IMR-90 (cell line): ENCODE data around the gene AHNAK2. TPM values are rescaled to one million over a fixed set of nuclear protein-coding genes. Genes with fewer than 3 reads are reported as not detected.

Source experiments
- ATAC-seq: fragments of 200-7000 bp; cut with Tn5 transposase; 2 replicates; pipeline ENCODE4 v1.9.1; 2020; ENCODE audit warnings: low read depth, mild to moderate bottlenecking, moderate library complexity
- BruUV-seq: library from RNA; stranded (reverse); fragments of 400-500 nt; replicated peaks from 2 replicates; lab custom pipeline; 2021; lab: Mats Ljungman, UMichigan
- CTCF ChIA-PET: fragments of 300-600 bp; formaldehyde crosslinking; extraction: SDS; loops from one replicate; lab custom pipeline; 2021; ENCODE audit warnings: antibody characterized with exemption; lab: Yijun Ruan, JAX
- POLR2A ChIA-PET: fragments of 300-600 bp; sonication (Branson Sonifier 250); formaldehyde crosslinking; loops from one replicate; lab custom pipeline; 2022; ENCODE audit warnings: antibody characterized with exemption; ENCODE audit not compliant: unreplicated experiment; lab: Charles Lee
- DNase-seq: peaks from one replicate; pipeline ENCODE4 v3.0.0; 2013
- H2AFZ ChIP-seq: replicated peaks from 2 replicates; pipeline ENCODE3; 2013; ENCODE audit warnings: low read length, mild to moderate bottlenecking; ENCODE audit not compliant: poor library complexity
- H2AK5ac ChIP-seq: 2 replicates; pipeline ENCODE4 v1.6.1; 2013; ENCODE audit warnings: low read depth, low read length, inconsistent platforms
- H2AK9ac ChIP-seq: replicated peaks from 2 replicates; pipeline ENCODE3; 2013; ENCODE audit warnings: mild to moderate bottlenecking, low read depth, low read length, moderate library complexity; ENCODE audit not compliant: poor library complexity
- H2BK120ac ChIP-seq: 2 replicates; pipeline ENCODE4 v1.6.1; 2013; ENCODE audit warnings: low read depth, low read length, inconsistent platforms
- H2BK15ac ChIP-seq: 3 replicates; pipeline ENCODE4 v1.6.1; 2013; ENCODE audit warnings: low read depth, low read length, inconsistent platforms
- H2BK20ac ChIP-seq: 2 replicates; pipeline ENCODE4 v1.6.1; 2013; ENCODE audit warnings: low read depth, mild to moderate bottlenecking, inconsistent platforms, low read length, moderate library complexity
- H2BK5ac ChIP-seq: 2 replicates; pipeline ENCODE4 v1.6.1; 2013; ENCODE audit warnings: mild to moderate bottlenecking, low read depth, low read length, inconsistent platforms; ENCODE audit not compliant: poor library complexity, severe bottlenecking
- H3K14ac ChIP-seq: replicated peaks from 2 replicates; pipeline ENCODE4 v1.6.1; 2013; ENCODE audit warnings: low read depth, low read length, inconsistent platforms
- H3K18ac ChIP-seq: 2 replicates; pipeline ENCODE4 v1.6.1; 2013; ENCODE audit warnings: low read depth, low read length, control low read depth
- H3K23ac ChIP-seq: 2 replicates; pipeline ENCODE4 v1.6.1; 2013; ENCODE audit warnings: low read depth, low read length, inconsistent platforms
- H3K27ac ChIP-seq: 2 replicates; pipeline ENCODE4 v1.5.1; 2013; ENCODE audit warnings: mild to moderate bottlenecking, control low read depth, low read length; ENCODE audit not compliant: insufficient read depth
- H3K27me3 ChIP-seq: 2 replicates; pipeline ENCODE4 v1.6.1; 2013; ENCODE audit warnings: low read length; ENCODE audit not compliant: control insufficient read depth, insufficient read depth
- H3K36me3 ChIP-seq: 2 replicates; pipeline ENCODE4 v1.6.1; 2013; ENCODE audit warnings: low read length, mixed read lengths; ENCODE audit not compliant: control insufficient read depth, insufficient read depth
- H3K4ac ChIP-seq: 2 replicates; pipeline ENCODE4 v1.6.1; 2013; ENCODE audit warnings: low read depth, low read length, inconsistent platforms
- H3K4me1 ChIP-seq: 2 replicates; pipeline ENCODE4 v1.6.1; 2013; ENCODE audit warnings: low read length, mixed read lengths; ENCODE audit not compliant: control insufficient read depth, insufficient read depth
- H3K4me2 ChIP-seq: 2 replicates; pipeline ENCODE4 v1.6.1; 2013; ENCODE audit warnings: low read depth, mild to moderate bottlenecking, control low read depth, low read length, moderate library complexity
- H3K4me3 ChIP-seq: 2 replicates; pipeline ENCODE4 v1.5.1; 2013; ENCODE audit warnings: low read depth, mild to moderate bottlenecking, control low read depth, low read length, moderate library complexity; ENCODE audit not compliant: insufficient read depth
- H3K56ac ChIP-seq: 2 replicates; pipeline ENCODE4 v1.6.1; 2013; ENCODE audit warnings: low read length, inconsistent platforms; ENCODE audit not compliant: insufficient read depth; ENCODE audit errors: extremely low read depth
- H3K79me1 ChIP-seq, 2 experiments: 2 replicates each; pipeline ENCODE4 v1.6.1; 2013; ENCODE audit warnings: low read length in 2 of 2, inconsistent platforms in 1 of 2, low read depth in 1 of 2
- H3K9ac ChIP-seq: 2 replicates; pipeline ENCODE4 v1.6.1; 2013; ENCODE audit warnings: low read depth, low read length, control low read depth
- H3K9me1 ChIP-seq: 2 replicates; pipeline ENCODE4 v1.6.1; 2013; ENCODE audit warnings: low read length, inconsistent platforms; ENCODE audit not compliant: insufficient read depth
- H3K9me3 ChIP-seq: 2 replicates; pipeline ENCODE4 v1.6.1; 2013; ENCODE audit warnings: low read length; ENCODE audit not compliant: control insufficient read depth, insufficient read depth
- H4K20me1 ChIP-seq: 2 replicates; pipeline ENCODE4 v1.6.1; 2013; ENCODE audit warnings: low read length, inconsistent platforms; ENCODE audit not compliant: insufficient read depth
- H4K5ac ChIP-seq: 2 replicates; pipeline ENCODE4 v1.6.1; 2013; ENCODE audit warnings: mild to moderate bottlenecking, low read depth, low read length, control low read depth
- H4K8ac ChIP-seq, 2 experiments: 2 replicates each; pipeline ENCODE4 v1.6.1; 2013; ENCODE audit warnings: low read depth in 2 of 2, low read length in 2 of 2, control low read depth in 1 of 2, inconsistent platforms in 1 of 2
- H4K91ac ChIP-seq: 2 replicates; pipeline ENCODE4 v1.6.1; 2013; ENCODE audit warnings: low read depth, low read length, inconsistent platforms; ENCODE audit not compliant: insufficient read depth
- BHLHE40 ChIP-seq: fragments of 150-350 bp; IDR thresholded peaks from 2 replicates; pipeline ENCODE4 v1.6.1; 2016; ENCODE audit warnings: mild to moderate bottlenecking, low read depth, low read length
- CHD1 ChIP-seq: IDR thresholded peaks from 2 replicates; pipeline ENCODE4 v1.6.1; 2012; ENCODE audit warnings: low read depth, low read length, improper control_type of control experiment
- FOS ChIP-seq: fragments of 150-350 bp; IDR thresholded peaks from 2 replicates; pipeline ENCODE4 v1.6.1; 2016; ENCODE audit warnings: low read depth, low read length
- MAZ ChIP-seq: IDR thresholded peaks from 2 replicates; pipeline ENCODE4 v1.6.1; 2012; ENCODE audit warnings: low read depth, mild to moderate bottlenecking, low read length, improper control_type of control experiment, moderate library complexity, borderline replicate concordance
- MXI1 ChIP-seq: IDR thresholded peaks from 2 replicates; pipeline ENCODE4 v1.6.1; 2012; ENCODE audit warnings: low read depth, mild to moderate bottlenecking, low read length, moderate library complexity, borderline replicate concordance
- NFE2L2 ChIP-seq: fragments of 150-350 bp; IDR thresholded peaks from 2 replicates; pipeline ENCODE4 v1.6.1; 2016; ENCODE audit warnings: low read depth, mild to moderate bottlenecking, low read length
- POLR2A ChIP-seq: IDR thresholded peaks from 2 replicates; pipeline ENCODE4 v1.6.1; 2012; ENCODE audit warnings: mild to moderate bottlenecking, low read depth, low read length
- RCOR1 ChIP-seq: IDR thresholded peaks from 2 replicates; pipeline ENCODE4 v1.6.1; 2012; ENCODE audit warnings: mild to moderate bottlenecking, low read length, improper control_type of control experiment; ENCODE audit not compliant: insufficient replicate concordance
- SMC3 ChIP-seq: fragments of 150-350 bp; IDR thresholded peaks from 2 replicates; pipeline ENCODE4 v1.6.1; 2016; ENCODE audit warnings: low read depth, mild to moderate bottlenecking, antibody characterized with exemption, low read length, moderate library complexity
- WGBS, 2 experiments: methylation state at CpG; one replicate each; pipeline versions ENCODE4 v1.1.5 to v1.1.7; 2013; ENCODE audit warnings: missing lambda C conversion rate in 2 of 2; ENCODE audit not compliant: insufficient read length in 1 of 2; ENCODE audit errors: extremely low coverage in 2 of 2; 5-methylcytosine and 5-hydroxymethylcytosine counted together
- dilution Hi-C: fragments of 300-500 bp; cut with HindIII; formaldehyde crosslinking; loops from one replicate; pipeline ENCODE4 v1.14.3; 2018; ENCODE audit warnings: low sequenced_read_pairs; ENCODE audit not compliant: unreplicated experiment
- in situ Hi-C: fragments of 300-500 bp; cut with MboI; formaldehyde crosslinking; loops from 3 replicates; pipeline ENCODE4 v1.14.3; 2019; ENCODE audit warnings: low sequenced_read_pairs, inconsistent platforms, mixed read lengths
- intact Hi-C: fragments of 100-400 bp; cut with micrococcal nuclease; formaldehyde crosslinking; loops from 2 replicates; pipeline ENCODE4 v1.10.0; 2022
- polyA plus RNA-seq, 3 experiments: library from polyadenylated mRNA; depleted of rRNA; stranded (reverse); fragments of >200 nt; gene quantifications; 2 replicates each; pipeline ENCODE4 v1.2.3, GENCODE V29; 2012; ENCODE audit warnings: low replicate concordance in 1 of 3
- total RNA-seq: library from RNA; depleted of rRNA; stranded (reverse); fragments of >200 nt; gene quantifications from 2 replicates; pipeline ENCODE4 v1.2.3, GENCODE V29; 2012
- TF ChIP-seq, protein P1 (sequence below): fragments of 150-350 bp; IDR thresholded peaks from 2 replicates; pipeline ENCODE4 v1.6.1; 2016; ENCODE audit warnings: low read depth, mild to moderate bottlenecking, low read length, moderate library complexity, borderline replicate concordance
- TF ChIP-seq, protein P2 (sequence below): fragments of 150-350 bp; IDR thresholded peaks from 2 replicates; pipeline ENCODE4 v1.6.1; 2017; ENCODE audit warnings: mild to moderate bottlenecking, antibody characterized with exemption, low read length, low read depth

AHNAK2 gene
- total and polyA plus RNA-seq, 2 of the 4 experiments (the other 2 are of a cell fraction): 2.6 to 7.9 TPM

DNA sequence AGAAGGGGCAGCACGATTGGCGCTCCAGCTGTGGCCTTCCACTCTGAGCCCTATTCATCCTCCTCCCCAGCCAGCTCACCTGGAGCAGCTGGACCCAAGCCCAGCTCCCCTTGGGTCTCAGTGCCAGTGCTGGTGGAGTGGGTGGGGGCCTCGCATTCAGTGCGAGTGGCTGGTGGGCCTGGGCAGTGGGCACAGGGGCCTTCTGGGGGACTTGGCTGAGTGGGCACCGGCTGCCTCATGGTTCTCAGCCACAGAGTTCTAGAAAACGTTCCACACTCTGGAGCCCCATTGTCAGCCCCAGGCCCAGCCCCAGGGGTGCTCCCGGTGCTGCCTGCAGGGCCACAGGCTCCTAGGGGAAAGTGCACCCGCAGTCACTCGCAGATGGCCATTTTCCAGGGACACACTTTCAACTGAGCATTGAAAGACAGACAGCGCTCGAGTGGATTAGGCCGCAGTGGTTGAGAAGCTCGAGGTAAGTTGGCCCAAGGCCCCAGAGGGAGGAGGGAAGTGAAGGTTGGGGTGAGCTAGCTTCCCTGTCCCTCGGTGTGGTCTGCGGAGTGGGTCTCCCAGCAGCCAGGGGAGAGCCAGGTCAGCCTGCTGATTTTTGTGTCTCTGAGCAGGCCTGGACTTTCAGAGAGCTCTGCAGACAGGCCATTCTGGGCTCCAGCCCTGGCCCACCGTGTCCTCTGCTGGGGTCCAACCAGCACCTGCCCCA, 11.2 kb upstream of the AHNAK2 start (continued):
- no peak for TF ChIP-seq RCOR1

DNA sequence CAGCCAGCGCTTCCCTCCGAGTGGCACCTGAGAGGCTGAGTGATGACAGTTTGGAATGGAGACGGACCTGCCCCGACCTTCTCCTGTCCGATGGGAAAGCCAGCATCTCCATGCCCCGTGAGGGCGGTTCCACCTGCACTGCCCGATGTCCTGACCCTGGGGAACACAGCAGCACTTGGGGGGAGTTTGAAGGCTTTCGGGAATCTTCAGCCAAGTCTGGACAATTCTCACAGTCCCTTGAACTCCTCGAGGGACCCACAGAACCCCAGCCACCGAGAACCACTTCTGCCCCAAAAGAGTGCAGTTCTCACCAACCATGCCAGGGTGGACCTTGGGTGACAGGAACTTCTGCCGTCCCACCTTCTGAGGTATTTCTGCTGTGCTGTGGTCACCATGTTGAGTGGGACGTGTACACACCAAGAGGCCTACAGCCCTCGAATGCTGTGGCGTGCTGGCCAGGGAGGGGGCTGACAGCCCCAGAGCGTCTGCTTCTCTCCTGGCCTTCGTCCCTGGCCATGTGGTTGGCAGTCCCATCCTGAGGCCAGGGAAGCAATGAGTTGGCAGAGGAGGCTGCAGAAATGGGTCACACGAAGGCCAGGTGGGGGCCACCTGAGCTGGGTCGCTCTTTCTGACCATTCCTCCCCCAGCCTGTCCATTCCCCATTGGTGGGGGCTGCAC, 8.5 kb upstream of the AHNAK2 start:
- dilution Hi-C loops (no loop called here), intact Hi-C loops (no loop called here), in situ Hi-C loops (no loop called here)
- no TSS peak for BruUV-seq
- H2BK120ac ChIP-seq: no peak overlapping the region
- ChIA-PET CTCF (no interaction called here), POLR2A (no interaction called here)
- H2BK5ac ChIP-seq: no peak overlapping the region
- no peak overlapping the region for H3K56ac ChIP-seq
- H3K9me3 ChIP-seq: no peaks in the 10 kb centered on the region
- H4K5ac ChIP-seq: no peak overlapping the region
- H2AK9ac ChIP-seq: peak overlapping the region; percentile 93
- peaks cover under 1% of the 10 kb centered on the region; the same call in 1 of the 2 replicates for H3K36me3 ChIP-seq
- H3K18ac ChIP-seq: no peak overlapping the region
- no CpG with 5 or more reads among the region's 19 CpGs for WGBS, 2 experiments
- no peak overlapping the region for H3K9ac ChIP-seq
- H3K9me1 ChIP-seq: 0 out of 2 replicates have a peak, but pooled peaks cover 2% of the 10 kb centered on the region
- no peak overlapping the region; the same call in 1 of the 2 replicates for H3K4ac ChIP-seq
- no peak overlapping the region for H3K14ac ChIP-seq
- ATAC-seq (no peak), DNase-seq (no peak)
- no peak overlapping the region for H2BK20ac ChIP-seq
- peaks cover 4% of the 10 kb centered on the region; the same call in 1 of the 2 replicates for H4K20me1 ChIP-seq
- peak overlapping the region; percentile 71 for H3K4me3 ChIP-seq
- 0 out of 2 replicates have a peak overlapping the region, but pooled peaks have one; percentile 9 for H3K23ac ChIP-seq
- no peak overlapping the region for H4K91ac ChIP-seq
- no peak overlapping the region for H4K8ac ChIP-seq
- H2BK15ac ChIP-seq: no peak overlapping the region
- H3K4me1 ChIP-seq: peaks cover 3% of the 10 kb centered on the region; the same call in 1 of the 2 replicates
- H3K27me3 ChIP-seq: no peaks in the 10 kb centered on the region
- peak overlapping the region; percentile 84; the same call in 1 of the 2 replicates for H3K4me2 ChIP-seq
- H2AFZ ChIP-seq: peak overlapping the region; percentile 96
- peaks cover 0 to 9% of the 10 kb centered on the region in 2 experiments; a peak in 1 of 4 replicates for H3K79me1 ChIP-seq
- H2AK5ac ChIP-seq: 0 out of 2 replicates have a peak overlapping the region, but pooled peaks have one; percentile 29
- no peak overlapping the region for H3K27ac ChIP-seq
- TF ChIP-seq FOS (no peak), CHD1 (no peak), RCOR1 (no peak), POLR2A (no peak), MAZ (no peak), NFE2L2 (no peak), MXI1 (no peak), BHLHE40 (no peak), SMC3 (no peak)
- TF ChIP-seq, protein P1, sequence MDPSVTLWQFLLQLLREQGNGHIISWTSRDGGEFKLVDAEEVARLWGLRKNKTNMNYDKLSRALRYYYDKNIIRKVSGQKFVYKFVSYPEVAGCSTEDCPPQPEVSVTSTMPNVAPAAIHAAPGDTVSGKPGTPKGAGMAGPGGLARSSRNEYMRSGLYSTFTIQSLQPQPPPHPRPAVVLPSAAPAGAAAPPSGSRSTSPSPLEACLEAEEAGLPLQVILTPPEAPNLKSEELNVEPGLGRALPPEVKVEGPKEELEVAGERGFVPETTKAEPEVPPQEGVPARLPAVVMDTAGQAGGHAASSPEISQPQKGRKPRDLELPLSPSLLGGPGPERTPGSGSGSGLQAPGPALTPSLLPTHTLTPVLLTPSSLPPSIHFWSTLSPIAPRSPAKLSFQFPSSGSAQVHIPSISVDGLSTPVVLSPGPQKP: no peak
- TF ChIP-seq, protein P2, sequence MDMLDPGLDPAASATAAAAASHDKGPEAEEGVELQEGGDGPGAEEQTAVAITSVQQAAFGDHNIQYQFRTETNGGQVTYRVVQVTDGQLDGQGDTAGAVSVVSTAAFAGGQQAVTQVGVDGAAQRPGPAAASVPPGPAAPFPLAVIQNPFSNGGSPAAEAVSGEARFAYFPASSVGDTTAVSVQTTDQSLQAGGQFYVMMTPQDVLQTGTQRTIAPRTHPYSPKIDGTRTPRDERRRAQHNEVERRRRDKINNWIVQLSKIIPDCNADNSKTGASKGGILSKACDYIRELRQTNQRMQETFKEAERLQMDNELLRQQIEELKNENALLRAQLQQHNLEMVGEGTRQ: no peak
